ENCODE results near the gene HDGFL3.

DNA sequence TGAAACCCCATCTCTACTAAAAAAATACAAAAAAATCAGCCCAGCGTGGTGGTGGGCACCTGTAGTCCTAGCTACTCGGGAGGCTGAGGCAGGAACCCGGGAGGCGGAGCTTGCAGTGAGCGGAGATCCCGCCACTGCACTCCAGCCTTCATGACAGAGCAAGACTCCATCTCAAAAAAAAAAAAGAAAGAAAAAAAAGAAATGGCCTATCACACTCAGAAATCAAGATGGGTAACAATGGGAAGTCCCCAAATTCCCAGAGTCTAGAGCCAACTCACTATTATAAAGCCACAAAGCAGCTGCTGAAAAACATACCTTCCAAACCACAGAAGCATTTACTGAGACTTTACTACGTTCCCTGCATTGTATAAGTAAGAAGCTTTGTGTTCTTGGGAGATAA is 7.5 kb downstream of the HDGFL3 start:
- no peak for TF ChIP-seq NFXL1 (CRISPR knock-in tag; IDR thresholded peaks at IDR 0.05)
- TF ChIP-seq EZH2 (IDR thresholded peaks at IDR 0.05; ENCODE audit: borderline replicate concordance, low read depth, low read length): no peak
- no peak for TF ChIP-seq TEAD2 (tag; IDR thresholded peaks at IDR 0.05)
- TF ChIP-seq MLX (CRISPR knock-in tag; conservative IDR thresholded peaks at IDR 0.05): no peak
- TF ChIP-seq NONO (IDR thresholded peaks at IDR 0.05; ENCODE audit: low read depth in 2 of 2, low read length in 1 of 2): no peak
